HG03066 (cell line): ENCODE measurements around the gene PLD3.

Source experiments
- ATAC-seq: cut with Tn5 transposase; IDR thresholded peaks from one replicate; pipeline ENCODE4 v1.9.1; 2021; ENCODE audit warnings: low read depth; ENCODE audit not compliant: unreplicated experiment

Gene PLD3

DNA sequence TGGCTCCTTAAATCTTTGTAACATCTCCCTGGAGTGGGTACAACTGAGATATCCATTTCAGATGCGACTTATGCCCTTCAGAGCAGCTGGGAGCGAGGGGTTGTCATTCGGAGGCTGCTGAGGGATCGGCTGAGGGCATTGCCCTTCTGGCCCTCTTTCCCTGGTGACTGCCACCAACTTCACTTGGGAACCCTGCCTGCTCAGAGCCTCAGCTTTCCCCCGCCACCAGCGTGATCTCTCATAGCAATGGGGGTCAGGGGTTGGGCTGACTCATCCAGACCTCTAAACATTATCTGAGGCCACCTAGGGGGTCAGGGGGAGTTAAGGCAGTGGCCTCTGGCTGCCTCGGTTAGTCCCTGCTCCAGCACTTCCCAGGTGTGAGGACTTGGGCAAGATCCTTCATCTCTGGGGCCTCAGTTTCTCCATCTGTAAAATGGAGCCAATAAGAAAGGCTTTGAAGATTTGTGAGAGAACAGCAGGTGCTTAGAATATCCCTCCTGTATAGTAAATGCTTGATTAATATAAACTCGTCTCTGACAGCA, 63.5 kb downstream of the PLD3 start:
- ATAC-seq, result no peak

- ATAC-seq, result no peak
Observed at GRCh38 chr19:40412866-40413265, 64.4 kb downstream of the PLD3 start.

DNA sequence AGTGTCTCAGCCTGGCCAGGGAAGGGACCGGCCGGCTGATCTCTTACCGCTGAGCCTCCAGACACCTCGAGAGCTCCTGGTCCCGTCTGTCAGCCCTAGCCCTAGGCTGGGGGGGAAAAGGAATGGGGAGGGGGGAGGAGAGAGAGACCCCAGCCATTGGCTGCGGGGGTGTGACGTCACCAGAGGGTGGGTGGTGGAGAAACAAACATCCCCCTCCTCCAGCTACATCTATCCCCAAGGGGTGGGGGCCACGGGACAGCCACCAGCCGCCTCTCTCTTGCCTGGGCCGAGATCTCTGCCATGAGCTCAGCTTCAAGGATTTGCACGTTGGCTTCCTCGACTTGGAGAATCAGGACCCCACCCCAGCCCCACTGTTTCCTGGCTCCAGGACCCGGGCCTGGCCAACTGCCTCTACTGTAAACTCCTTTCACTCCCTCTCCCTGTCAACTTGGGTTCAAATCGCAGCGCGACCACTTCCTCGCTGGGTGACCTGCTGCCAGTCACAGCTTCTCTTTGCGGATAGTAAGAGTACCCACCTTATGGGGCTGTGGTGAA, 64.9 kb downstream of the PLD3 start, which contains the start of gene PRX:
Gene PRX (minus strand): TSS at position 88 of the 555 bp plus-strand sequence. CDS start 5,446 bp downstream, outside the sequence.
- ATAC-seq, result no peak

GRCh38 chr19:40414542-40415535, 66.3 kb downstream of the PLD3 start:
- no peak for ATAC-seq

- ATAC-seq, result no peak
Observed at GRCh38 chr19:40415768-40416167, 67.3 kb downstream of the PLD3 start.

- ATAC-seq, result no peak
Observed at GRCh38 chr19:40416918-40417642, 68.6 kb downstream of the PLD3 start.

GRCh38 chr19:40417643-40417981, 69.1 kb downstream of the PLD3 start:
- ATAC-seq, result no peak

- ATAC-seq, result no peak
Observed at GRCh38 chr19:40418040-40418439, 69.5 kb downstream of the PLD3 start.

DNA sequence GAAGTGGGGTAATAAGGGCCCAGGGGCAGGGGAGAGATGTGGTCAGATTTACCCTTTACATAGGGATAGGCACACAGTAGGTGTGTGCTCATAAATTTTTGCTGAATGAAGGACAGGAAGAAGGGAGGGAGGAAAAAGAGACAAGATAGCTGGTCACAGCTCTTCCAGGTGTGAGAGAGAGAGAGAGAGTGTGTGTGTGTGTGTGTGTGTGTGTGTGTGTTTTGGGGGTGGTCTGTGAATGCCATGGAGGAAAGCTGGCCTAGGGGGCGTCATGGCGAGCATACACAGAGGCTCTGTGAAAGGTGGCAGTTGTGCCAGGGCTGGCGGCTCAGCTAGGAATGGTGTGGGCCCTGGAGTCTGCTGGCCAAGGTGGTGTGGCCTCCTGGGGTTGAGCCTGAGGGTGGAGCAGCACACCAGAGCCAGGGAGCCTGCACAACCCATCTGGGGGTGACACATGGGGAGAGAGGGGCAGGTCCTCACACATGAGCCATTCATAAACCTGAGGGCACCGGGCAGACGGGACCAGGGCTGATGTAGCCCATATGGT, 70.6 kb downstream of the PLD3 start:
- no peak for ATAC-seq

DNA sequence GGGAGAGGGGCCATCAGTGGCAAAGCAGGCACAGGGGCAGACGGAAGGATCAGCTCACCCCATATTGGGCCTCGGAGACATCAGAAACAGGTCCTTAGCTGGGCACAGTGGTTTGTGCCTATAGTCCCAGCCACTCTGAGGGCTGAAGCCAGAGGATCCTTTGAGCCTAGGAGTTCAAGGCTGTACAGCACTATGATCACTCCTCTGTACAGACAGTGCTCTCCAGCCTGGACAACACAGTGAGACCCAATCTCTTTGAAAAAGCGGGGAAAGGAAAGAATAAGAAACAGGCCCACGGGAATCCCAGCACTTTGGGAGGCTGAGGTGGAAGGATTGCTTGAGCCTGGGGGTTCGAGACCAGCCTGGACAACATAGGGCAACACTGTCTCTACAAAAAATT, 71.3 kb downstream of the PLD3 start:
- ATAC-seq, result no peak

DNA sequence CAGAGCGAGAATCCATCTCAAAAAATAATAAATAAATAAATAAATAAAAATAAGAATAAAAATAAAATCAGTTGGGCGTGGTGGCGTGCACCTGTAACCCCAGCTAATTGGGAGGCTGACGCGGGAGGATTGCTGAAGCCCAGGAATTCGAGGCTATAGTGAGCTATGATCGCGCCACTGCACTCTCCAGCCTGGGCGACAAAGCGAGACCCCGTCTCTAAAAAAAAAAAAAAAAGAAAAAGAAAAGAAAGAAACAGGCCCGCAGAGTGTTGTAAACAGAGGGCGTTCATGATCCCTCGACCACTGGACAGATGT, 71.9 kb downstream of the PLD3 start:
- ATAC-seq, result no peak

GRCh38 chr19:40420766-40421765, 72.6 kb downstream of the PLD3 start:
- ATAC-seq, result no peak

- no peak for ATAC-seq
Observed at GRCh38 chr19:40421993-40422747, 73.7 kb downstream of the PLD3 start.

DNA sequence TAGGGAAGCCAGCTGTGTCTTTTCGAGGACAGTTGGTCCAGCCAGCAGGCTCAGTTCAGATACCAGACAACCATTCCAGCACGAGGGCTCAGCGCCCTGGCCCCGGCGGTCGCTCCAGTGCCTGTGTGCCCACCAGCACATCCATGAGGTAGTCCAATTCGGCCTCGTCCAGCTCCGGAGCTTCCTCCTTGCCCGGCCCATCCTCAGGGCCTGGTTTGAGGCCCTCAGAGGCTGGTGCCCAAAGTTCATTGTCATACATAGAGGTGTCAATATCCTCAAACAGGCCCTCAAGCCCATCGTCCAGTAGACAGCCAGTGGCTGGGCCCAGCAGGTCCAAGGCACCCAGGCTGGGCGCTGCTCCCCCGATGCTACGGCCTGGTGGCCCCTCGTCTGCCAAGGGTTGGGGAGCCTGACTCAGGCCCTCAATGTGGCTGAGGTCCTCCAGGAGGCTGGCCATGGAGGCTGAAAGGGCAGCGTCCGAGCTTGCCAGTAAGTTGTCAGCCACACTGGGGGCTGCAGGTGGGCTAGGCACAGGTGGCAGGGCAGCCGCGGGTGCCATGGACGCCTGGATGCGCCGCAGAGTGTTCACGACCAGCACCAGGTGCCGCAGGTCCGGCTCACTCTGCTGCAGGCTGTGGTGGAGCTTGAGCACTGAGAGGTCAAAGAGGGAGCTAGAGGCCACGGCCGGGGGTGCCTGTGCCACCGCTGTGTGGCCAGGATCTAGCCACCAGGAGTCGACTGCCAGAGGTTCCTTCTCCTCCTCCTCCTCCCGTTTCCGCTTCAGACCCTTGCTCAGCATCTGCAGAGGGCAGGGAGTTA, 74.5 kb downstream of the PLD3 start:
- ATAC-seq, result no peak

GRCh38 chr19:40423938-40424337, 75.4 kb downstream of the PLD3 start:
- no peak for ATAC-seq

- ATAC-seq, result peak; percentile 10
Observed at GRCh38 chr19:40424637-40425449, 76.3 kb downstream of the PLD3 start.
